HEK293 (cell line): ENCODE data around the gene RNF4.

ENCODE experiments used
- CTCF ChIA-PET: fragments of 350-600 bp; formaldehyde crosslinking; extraction: SDS; loops from one replicate; lab custom pipeline; 2021; ENCODE audit warnings: antibody characterized with exemption; lab: Yijun Ruan, JAX
- POLR2A ChIA-PET: fragments of 300-600 bp; formaldehyde crosslinking; extraction: SDS; loops from one replicate; lab custom pipeline; 2020; ENCODE audit warnings: antibody characterized with exemption, inconsistent platforms; lab: Yijun Ruan, JAX
- H3K27ac ChIP-seq: fragments of 200-500 bp; sonication (Bioruptor generic); 2 replicates; pipeline ENCODE4 v1.5.1; 2014; ENCODE audit warnings: low read depth, low read length, control low read depth, inconsistent platforms; ENCODE audit errors: extremely low read depth
- H3K36me3 ChIP-seq, 2 experiments: fragments of 200-500 bp in 1 of 2; sonication (Bioruptor generic) in 1 of 2; 1 replicate in 1 of 2; 2 replicates in 1 of 2; pipeline ENCODE4 v1.5.1; 2014 to 2017; ENCODE audit warnings: inconsistent platforms in 2 of 2, low read length in 2 of 2; ENCODE audit not compliant: control insufficient read depth in 2 of 2, insufficient read depth in 1 of 2
- H3K4me1 ChIP-seq: fragments of 200-500 bp; sonication (Bioruptor generic); 2 replicates; pipeline ENCODE4 v1.5.1; 2014; ENCODE audit warnings: mild to moderate bottlenecking, low read length, inconsistent platforms; ENCODE audit not compliant: control insufficient read depth, insufficient read depth
- H3K4me3 ChIP-seq: 2 replicates; pipeline ENCODE4 v1.5.1; 2011; ENCODE audit warnings: low read depth, mild to moderate bottlenecking, control low read depth, low read length, moderate library complexity
- H3K9me3 ChIP-seq: fragments of 200-500 bp; sonication (Bioruptor generic); 2 replicates; pipeline ENCODE4 v1.5.1; 2014; ENCODE audit warnings: low read depth, low read length, inconsistent platforms; ENCODE audit not compliant: control insufficient read depth, insufficient read depth
- GLIS1 ChIP-seq: fragments of 450-650 bp; formaldehyde crosslinking; IDR thresholded peaks from 2 replicates; pipeline ENCODE4 v1.5.1; 2016; ENCODE audit warnings: missing biosample characterization, missing genetic modification characterization
- PRDM1 ChIP-seq: fragments of 450-650 bp; formaldehyde crosslinking; IDR thresholded peaks from 2 replicates; pipeline ENCODE4; 2016; ENCODE audit warnings: missing biosample characterization, missing genetic modification characterization
- TCF7L2 ChIP-seq: IDR thresholded peaks from 2 replicates; pipeline ENCODE4 v1.6.1; 2011; ENCODE audit warnings: low read depth, mild to moderate bottlenecking, inconsistent platforms, low read length, moderate library complexity, borderline replicate concordance
- WT1 ChIP-seq: fragments of 450-650 bp; formaldehyde crosslinking; IDR thresholded peaks from 2 replicates; pipeline ENCODE4 v1.5.1; 2016; ENCODE audit warnings: missing biosample characterization, missing genetic modification characterization
- ZFHX2 ChIP-seq: fragments of 450-650 bp; formaldehyde crosslinking; conservative IDR thresholded peaks from 2 replicates; pipeline ENCODE4 v1.5.1; 2016; ENCODE audit warnings: missing biosample characterization, missing genetic modification characterization
- ZIC2 ChIP-seq: fragments of 450-650 bp; formaldehyde crosslinking; IDR thresholded peaks from 2 replicates; pipeline ENCODE4 v1.5.1; 2016; ENCODE audit warnings: missing biosample characterization, missing genetic modification characterization
- ZNF10 ChIP-seq: fragments of 450-650 bp; formaldehyde crosslinking; IDR thresholded peaks from 2 replicates; pipeline ENCODE4 v1.5.1; 2017; ENCODE audit warnings: missing biosample characterization, missing genetic modification characterization
- ZNF133 ChIP-seq: fragments of 450-650 bp; formaldehyde crosslinking; IDR thresholded peaks from 2 replicates; pipeline ENCODE4 v1.5.1; 2016; ENCODE audit warnings: missing biosample characterization, missing genetic modification characterization
- ZNF223 ChIP-seq: fragments of 450-650 bp; formaldehyde crosslinking; IDR thresholded peaks from 2 replicates; pipeline ENCODE4 v1.5.1; 2016; ENCODE audit warnings: missing biosample characterization, missing genetic modification characterization
- ZNF335 ChIP-seq: fragments of 450-650 bp; formaldehyde crosslinking; conservative IDR thresholded peaks from 2 replicates; pipeline ENCODE4 v1.5.1; 2016; ENCODE audit warnings: missing biosample characterization, missing genetic modification characterization
- ZNF416 ChIP-seq: fragments of 450-650 bp; formaldehyde crosslinking; IDR thresholded peaks from 2 replicates; pipeline ENCODE4 v1.5.1; 2016; ENCODE audit warnings: missing biosample characterization, missing genetic modification characterization
- ZNF555 ChIP-seq: fragments of 450-650 bp; formaldehyde crosslinking; conservative IDR thresholded peaks from 2 replicates; pipeline ENCODE4 v1.5.1; 2017; ENCODE audit warnings: missing biosample characterization, mild to moderate bottlenecking, missing genetic modification characterization, inconsistent platforms
- ZNF707 ChIP-seq: fragments of 450-650 bp; formaldehyde crosslinking; IDR thresholded peaks from 2 replicates; pipeline ENCODE4 v1.5.1; 2016; ENCODE audit warnings: missing biosample characterization, missing genetic modification characterization
- TF ChIP-seq, protein P1 (sequence below): fragments of 450-650 bp; formaldehyde crosslinking; IDR thresholded peaks from 2 replicates; pipeline ENCODE4 v1.5.1; 2016; ENCODE audit warnings: missing biosample characterization, missing genetic modification characterization, borderline replicate concordance
- TF ChIP-seq, protein P2 (sequence below): fragments of 450-650 bp; formaldehyde crosslinking; IDR thresholded peaks from 2 replicates; pipeline ENCODE4 v1.5.1; 2016; ENCODE audit warnings: missing biosample characterization, missing genetic modification characterization
- TF ChIP-seq, protein P3 (sequence below): fragments of 450-650 bp; formaldehyde crosslinking; IDR thresholded peaks from 2 replicates; pipeline ENCODE4 v1.5.1; 2016; ENCODE audit warnings: missing biosample characterization, missing genetic modification characterization
- TF ChIP-seq, protein P4 (sequence below): fragments of 450-650 bp; formaldehyde crosslinking; IDR thresholded peaks from 2 replicates; pipeline ENCODE4 v1.5.1; 2016; ENCODE audit warnings: missing biosample characterization, missing genetic modification characterization

The RNF4 gene

DNA sequence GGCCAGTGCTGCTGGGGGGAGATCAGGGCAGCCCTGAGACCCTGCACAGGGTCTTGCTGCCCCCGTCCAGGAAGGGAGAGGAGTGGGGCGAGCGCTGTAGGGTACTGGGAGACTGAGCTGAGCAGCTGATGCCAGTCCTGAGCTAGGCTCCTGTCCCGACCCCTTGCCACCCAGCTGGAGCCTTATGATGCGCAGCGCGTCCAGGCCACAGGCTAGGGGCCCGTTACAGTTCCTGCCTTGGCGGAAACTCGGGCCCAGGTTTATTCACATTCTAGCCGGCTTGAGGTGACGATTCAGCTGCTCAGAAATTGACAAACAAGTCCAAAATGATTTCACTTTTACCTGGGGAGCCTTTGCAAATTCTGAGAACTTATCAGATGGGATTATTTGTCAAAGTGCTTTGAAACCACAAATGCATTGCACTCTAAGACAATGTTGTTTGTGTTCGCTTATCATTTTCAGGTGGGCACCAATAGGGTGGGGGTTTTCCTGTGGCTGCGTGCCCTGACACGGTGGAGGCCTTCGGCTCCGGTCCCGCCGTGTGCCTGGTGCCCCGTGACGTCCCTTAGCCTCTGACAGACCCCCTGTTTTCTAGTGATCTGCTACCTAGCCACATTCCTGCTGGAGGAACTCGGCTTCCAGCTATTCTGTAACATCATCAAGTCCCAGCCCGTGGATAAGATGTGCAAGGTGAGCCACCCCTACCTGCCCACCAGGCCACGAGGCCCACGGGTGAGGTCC is 31.3 kb upstream of the RNF4 start (continued):
- TF ChIP-seq, protein P1, sequence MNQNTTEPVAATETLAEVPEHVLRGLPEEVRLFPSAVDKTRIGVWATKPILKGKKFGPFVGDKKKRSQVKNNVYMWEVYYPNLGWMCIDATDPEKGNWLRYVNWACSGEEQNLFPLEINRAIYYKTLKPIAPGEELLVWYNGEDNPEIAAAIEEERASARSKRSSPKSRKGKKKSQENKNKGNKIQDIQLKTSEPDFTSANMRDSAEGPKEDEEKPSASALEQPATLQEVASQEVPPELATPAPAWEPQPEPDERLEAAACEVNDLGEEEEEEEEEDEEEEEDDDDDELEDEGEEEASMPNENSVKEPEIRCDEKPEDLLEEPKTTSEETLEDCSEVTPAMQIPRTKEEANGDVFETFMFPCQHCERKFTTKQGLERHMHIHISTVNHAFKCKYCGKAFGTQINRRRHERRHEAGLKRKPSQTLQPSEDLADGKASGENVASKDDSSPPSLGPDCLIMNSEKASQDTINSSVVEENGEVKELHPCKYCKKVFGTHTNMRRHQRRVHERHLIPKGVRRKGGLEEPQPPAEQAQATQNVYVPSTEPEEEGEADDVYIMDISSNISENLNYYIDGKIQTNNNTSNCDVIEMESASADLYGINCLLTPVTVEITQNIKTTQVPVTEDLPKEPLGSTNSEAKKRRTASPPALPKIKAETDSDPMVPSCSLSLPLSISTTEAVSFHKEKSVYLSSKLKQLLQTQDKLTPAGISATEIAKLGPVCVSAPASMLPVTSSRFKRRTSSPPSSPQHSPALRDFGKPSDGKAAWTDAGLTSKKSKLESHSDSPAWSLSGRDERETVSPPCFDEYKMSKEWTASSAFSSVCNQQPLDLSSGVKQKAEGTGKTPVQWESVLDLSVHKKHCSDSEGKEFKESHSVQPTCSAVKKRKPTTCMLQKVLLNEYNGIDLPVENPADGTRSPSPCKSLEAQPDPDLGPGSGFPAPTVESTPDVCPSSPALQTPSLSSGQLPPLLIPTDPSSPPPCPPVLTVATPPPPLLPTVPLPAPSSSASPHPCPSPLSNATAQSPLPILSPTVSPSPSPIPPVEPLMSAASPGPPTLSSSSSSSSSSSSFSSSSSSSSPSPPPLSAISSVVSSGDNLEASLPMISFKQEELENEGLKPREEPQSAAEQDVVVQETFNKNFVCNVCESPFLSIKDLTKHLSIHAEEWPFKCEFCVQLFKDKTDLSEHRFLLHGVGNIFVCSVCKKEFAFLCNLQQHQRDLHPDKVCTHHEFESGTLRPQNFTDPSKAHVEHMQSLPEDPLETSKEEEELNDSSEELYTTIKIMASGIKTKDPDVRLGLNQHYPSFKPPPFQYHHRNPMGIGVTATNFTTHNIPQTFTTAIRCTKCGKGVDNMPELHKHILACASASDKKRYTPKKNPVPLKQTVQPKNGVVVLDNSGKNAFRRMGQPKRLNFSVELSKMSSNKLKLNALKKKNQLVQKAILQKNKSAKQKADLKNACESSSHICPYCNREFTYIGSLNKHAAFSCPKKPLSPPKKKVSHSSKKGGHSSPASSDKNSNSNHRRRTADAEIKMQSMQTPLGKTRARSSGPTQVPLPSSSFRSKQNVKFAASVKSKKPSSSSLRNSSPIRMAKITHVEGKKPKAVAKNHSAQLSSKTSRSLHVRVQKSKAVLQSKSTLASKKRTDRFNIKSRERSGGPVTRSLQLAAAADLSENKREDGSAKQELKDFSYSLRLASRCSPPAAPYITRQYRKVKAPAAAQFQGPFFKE = no peak
- no peak for TF ChIP-seq ZNF223 (tag by site-specific recombination)
- no peak for TF ChIP-seq TCF7L2
- TF ChIP-seq ZNF133 (tag by site-specific recombination) = no peak
- no peak for TF ChIP-seq ZNF707 (tag by site-specific recombination)
- TF ChIP-seq, protein P2, sequence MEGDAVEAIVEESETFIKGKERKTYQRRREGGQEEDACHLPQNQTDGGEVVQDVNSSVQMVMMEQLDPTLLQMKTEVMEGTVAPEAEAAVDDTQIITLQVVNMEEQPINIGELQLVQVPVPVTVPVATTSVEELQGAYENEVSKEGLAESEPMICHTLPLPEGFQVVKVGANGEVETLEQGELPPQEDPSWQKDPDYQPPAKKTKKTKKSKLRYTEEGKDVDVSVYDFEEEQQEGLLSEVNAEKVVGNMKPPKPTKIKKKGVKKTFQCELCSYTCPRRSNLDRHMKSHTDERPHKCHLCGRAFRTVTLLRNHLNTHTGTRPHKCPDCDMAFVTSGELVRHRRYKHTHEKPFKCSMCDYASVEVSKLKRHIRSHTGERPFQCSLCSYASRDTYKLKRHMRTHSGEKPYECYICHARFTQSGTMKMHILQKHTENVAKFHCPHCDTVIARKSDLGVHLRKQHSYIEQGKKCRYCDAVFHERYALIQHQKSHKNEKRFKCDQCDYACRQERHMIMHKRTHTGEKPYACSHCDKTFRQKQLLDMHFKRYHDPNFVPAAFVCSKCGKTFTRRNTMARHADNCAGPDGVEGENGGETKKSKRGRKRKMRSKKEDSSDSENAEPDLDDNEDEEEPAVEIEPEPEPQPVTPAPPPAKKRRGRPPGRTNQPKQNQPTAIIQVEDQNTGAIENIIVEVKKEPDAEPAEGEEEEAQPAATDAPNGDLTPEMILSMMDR (tag by site-specific recombination) = no peak
- TF ChIP-seq, protein P3, sequence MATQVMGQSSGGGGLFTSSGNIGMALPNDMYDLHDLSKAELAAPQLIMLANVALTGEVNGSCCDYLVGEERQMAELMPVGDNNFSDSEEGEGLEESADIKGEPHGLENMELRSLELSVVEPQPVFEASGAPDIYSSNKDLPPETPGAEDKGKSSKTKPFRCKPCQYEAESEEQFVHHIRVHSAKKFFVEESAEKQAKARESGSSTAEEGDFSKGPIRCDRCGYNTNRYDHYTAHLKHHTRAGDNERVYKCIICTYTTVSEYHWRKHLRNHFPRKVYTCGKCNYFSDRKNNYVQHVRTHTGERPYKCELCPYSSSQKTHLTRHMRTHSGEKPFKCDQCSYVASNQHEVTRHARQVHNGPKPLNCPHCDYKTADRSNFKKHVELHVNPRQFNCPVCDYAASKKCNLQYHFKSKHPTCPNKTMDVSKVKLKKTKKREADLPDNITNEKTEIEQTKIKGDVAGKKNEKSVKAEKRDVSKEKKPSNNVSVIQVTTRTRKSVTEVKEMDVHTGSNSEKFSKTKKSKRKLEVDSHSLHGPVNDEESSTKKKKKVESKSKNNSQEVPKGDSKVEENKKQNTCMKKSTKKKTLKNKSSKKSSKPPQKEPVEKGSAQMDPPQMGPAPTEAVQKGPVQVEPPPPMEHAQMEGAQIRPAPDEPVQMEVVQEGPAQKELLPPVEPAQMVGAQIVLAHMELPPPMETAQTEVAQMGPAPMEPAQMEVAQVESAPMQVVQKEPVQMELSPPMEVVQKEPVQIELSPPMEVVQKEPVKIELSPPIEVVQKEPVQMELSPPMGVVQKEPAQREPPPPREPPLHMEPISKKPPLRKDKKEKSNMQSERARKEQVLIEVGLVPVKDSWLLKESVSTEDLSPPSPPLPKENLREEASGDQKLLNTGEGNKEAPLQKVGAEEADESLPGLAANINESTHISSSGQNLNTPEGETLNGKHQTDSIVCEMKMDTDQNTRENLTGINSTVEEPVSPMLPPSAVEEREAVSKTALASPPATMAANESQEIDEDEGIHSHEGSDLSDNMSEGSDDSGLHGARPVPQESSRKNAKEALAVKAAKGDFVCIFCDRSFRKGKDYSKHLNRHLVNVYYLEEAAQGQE (tag by site-specific recombination) = no peak

DNA sequence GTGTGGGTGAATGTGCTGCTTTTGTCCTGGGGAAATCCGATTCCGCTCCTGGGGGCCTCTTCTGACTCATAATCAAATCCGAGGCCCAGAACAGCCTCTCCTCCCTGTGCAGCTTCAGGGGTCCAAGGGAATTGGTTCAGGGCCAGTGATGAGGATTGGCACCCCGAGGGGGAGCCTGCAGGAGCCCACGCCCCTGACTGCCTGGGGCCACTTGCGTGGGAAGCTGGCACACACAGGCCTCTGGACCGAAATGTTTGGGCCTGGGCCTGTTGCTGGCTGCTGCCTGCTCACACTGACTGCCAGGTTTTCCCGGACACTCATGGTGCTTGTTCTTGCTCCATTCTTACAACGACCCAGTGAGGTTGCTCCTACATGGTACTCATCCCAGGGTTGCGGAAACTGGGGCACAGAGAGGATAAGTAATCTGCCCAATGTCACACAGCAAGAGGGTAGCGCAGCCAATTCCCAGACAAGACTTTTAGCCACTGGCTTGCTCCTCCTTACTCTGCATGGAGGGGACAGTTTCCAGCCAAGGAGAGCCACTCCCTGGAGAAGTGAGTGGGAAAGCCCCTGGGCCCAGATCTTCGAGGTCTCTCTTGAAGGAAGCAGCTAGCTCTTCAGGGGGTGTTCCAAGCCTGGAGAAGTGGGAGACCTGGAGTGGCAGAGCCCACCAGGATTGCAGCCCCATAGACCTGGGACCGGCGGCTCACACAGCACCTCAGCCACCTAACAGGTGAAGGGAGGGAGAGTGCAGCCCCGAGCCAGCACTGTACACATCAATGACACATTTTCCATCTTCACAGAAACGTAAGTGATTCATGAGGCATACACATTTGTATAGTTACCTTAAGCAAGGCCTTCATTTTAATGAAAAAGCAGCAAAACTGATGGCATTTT is 29.8 kb upstream of the RNF4 start:
- no peaks in the 10 kb centered on the region for H3K4me1 ChIP-seq
- H3K4me3 ChIP-seq = no peak overlapping the region
- CTCF ChIA-PET = interaction anchor here (0.7 kb wide), 1 partner anchor 215 kb away, joined by 3 read pairs; no protein-coding TSS in a partner anchor
- POLR2A ChIA-PET = no interaction called here
- H3K9me3 ChIP-seq = no peaks in the 10 kb centered on the region
- no peak overlapping the region for H3K27ac ChIP-seq
- H3K36me3 ChIP-seq = no peaks in the 10 kb centered on the region
- TF ChIP-seq ZFHX2 (tag by site-specific recombination) (peak; percentile 35; the same call in 1 of the 2 replicates), ZNF416 (no peak), WT1 (tag by site-specific recombination) (no peak), GLIS1 (peak; percentile 64), PRDM1 (no peak), ZNF335 (peak; percentile 39; the same call in 1 of the 2 replicates), ZIC2 (tag by site-specific recombination) (peak; percentile 87), ZNF555 (tag by site-specific recombination) (no peak), ZNF10 (tag by site-specific recombination) (0 out of 2 replicates have a peak, but pooled peaks have one; percentile 29), ZNF223 (tag by site-specific recombination) (0 out of 2 replicates have a peak, but pooled peaks have one; percentile 64)
- TF ChIP-seq, protein P4, sequence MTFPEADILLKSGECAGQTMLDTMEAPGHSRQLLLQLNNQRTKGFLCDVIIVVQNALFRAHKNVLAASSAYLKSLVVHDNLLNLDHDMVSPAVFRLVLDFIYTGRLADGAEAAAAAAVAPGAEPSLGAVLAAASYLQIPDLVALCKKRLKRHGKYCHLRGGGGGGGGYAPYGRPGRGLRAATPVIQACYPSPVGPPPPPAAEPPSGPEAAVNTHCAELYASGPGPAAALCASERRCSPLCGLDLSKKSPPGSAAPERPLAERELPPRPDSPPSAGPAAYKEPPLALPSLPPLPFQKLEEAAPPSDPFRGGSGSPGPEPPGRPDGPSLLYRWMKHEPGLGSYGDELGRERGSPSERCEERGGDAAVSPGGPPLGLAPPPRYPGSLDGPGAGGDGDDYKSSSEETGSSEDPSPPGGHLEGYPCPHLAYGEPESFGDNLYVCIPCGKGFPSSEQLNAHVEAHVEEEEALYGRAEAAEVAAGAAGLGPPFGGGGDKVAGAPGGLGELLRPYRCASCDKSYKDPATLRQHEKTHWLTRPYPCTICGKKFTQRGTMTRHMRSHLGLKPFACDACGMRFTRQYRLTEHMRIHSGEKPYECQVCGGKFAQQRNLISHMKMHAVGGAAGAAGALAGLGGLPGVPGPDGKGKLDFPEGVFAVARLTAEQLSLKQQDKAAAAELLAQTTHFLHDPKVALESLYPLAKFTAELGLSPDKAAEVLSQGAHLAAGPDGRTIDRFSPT (tag by site-specific recombination) = no peak
